ENCODE results near the gene ZNF678. TPM values are rescaled to one million over a fixed set of nuclear protein-coding genes. Genes with fewer than 3 reads are reported as not detected.
"Not testable (repeated sequence)": the region's sequence is repeated elsewhere in the genome, so short reads cannot be mapped to it uniquely, and the experiment has no call there.

ZNF678 gene
- total and polyA plus RNA-seq, 11 donors = 0.99 to 6.0 (median 3.1) TPM

- no peak for ATAC-seq
- TF ChIP-seq CTCF (IDR thresholded peaks at IDR 0.05) (no peak), POLR2A (IDR thresholded peaks at IDR 0.05) (no peak)
- 82 to 90% (median 87%) methylated on average over 2 of the region's 2 CpGs for WGBS, 4 donors
Observed at GRCh38 chr1:227549892-227550291, 13.5 kb upstream of the ZNF678 start.

GRCh38 chr1:227551881-227552280 lies 11.5 kb upstream of the ZNF678 start:
- H3K27me3 ChIP-seq; H3K4me3 ChIP-seq; intact Hi-C loops (cut with DNase I); ATAC-seq; DNase-seq; H3K36me3 ChIP-seq; H3K27ac ChIP-seq; H3K4me1 ChIP-seq: not testable (repeated sequence)
- WGBS, 4 donors = 82 to 100% (median 96%) methylated on average over 1 of the region's 1 CpG
- H3K9me3 ChIP-seq = peaks cover 0 to 28% (median 11%) of the 10 kb centered on the region in 12 donors

More at GRCh38 chr1:227549892-227550291, 13.5 kb upstream of the ZNF678 start:
- DNase-seq = no peak
- Histone ChIP-seq H3K9me3 (peaks cover 0 to 28% (median 11%) of the 10 kb centered on the region in 12 donors), H3K27me3 (peaks cover 0 to 4% (median 0%) of the 10 kb centered on the region in 9 donors), H3K27ac (peak overlapping the region in 1 of 12 donors; percentile 69), H3K4me3 (no peak overlapping the region), H3K4me1 (no peaks in the 10 kb centered on the region), H3K36me3 (no peaks in the 10 kb centered on the region)
- intact Hi-C loops (cut with DNase I) = loop anchor here in 2 of 10 donors (10.0 kb wide), 2 partner anchors 65 to 175 kb away; no protein-coding TSS in a partner anchor

GRCh38 chr1:227556288-227556687 lies 7.1 kb upstream of the ZNF678 start:
- WGBS, 4 donors = 90 to 92% (median 91%) methylated on average over 7 of the region's 7 CpGs
- Histone ChIP-seq H3K4me1 (peaks cover 0 to 9% (median 0%) of the 10 kb centered on the region in 12 donors), H3K4me3 (no peak overlapping the region), H3K27ac (no peak overlapping the region), H3K36me3 (no peaks in the 10 kb centered on the region), H3K9me3 (peaks cover 0 to 26% (median 9%) of the 10 kb centered on the region in 12 donors), H3K27me3 (peaks cover 6 to 41% (median 27%) of the 10 kb centered on the region in 9 donors)
- intact Hi-C loops (cut with DNase I) = no loop called here
- ATAC-seq (no peak), DNase-seq (no peak)
- no peak for TF ChIP-seq POLR2A (IDR thresholded peaks at IDR 0.05)
- TF ChIP-seq CTCF (IDR thresholded peaks at IDR 0.05) = no peak

- WGBS, 4 donors = 59 to 64% (median 61%) methylated on average over 26 to 29 of the region's 29 CpGs
- Histone ChIP-seq H3K27ac (no peak overlapping the region), H3K4me1 (peaks cover 0 to 13% (median 1%) of the 10 kb centered on the region in 12 donors), H3K9me3 (peaks cover 0 to 11% (median 0%) of the 10 kb centered on the region in 12 donors), H3K27me3 (peaks cover 6 to 42% (median 30%) of the 10 kb centered on the region in 9 donors), H3K4me3 (no peak overlapping the region), H3K36me3 (no peaks in the 10 kb centered on the region)
- DNase-seq = no peak
- no peak for TF ChIP-seq POLR2A (IDR thresholded peaks at IDR 0.05)
- TF ChIP-seq CTCF (IDR thresholded peaks at IDR 0.05) = no peak
- no peak for ATAC-seq
- intact Hi-C loops (cut with DNase I) = no loop called here
Observed at GRCh38 chr1:227557962-227558725, 5.2 kb upstream of the ZNF678 start.

Data from heart left ventricle (tissue), 16 donors.